ENCODE data around the gene TBX4. TPM values are rescaled to one million over a fixed set of nuclear protein-coding genes. Genes with fewer than 3 reads are reported as not detected.

The TBX4 gene
- total and polyA plus RNA-seq, 2 of the 13 experiments (the other 11 are each of a cell fraction or from before 2014, with no cell fraction given), result 0.11 to 1.1 TPM

- TF ChIP-seq ZNF704 (CRISPR knock-in tag; IDR thresholded peaks at IDR 0.05; ENCODE audit: borderline replicate concordance) (no peak), ZNF30 (CRISPR knock-in tag; IDR thresholded peaks at IDR 0.05) (no peak), ZNF556 (CRISPR knock-in tag; IDR thresholded peaks at IDR 0.05; ENCODE audit: borderline replicate concordance) (peak; percentile 72; the same call in 1 of the 2 replicates), FOXK1 (CRISPR knock-in tag; IDR thresholded peaks at IDR 0.05; ENCODE audit: borderline replicate concordance, low read depth) (no peak), SMAD1 (CRISPR knock-in tag; IDR thresholded peaks at IDR 0.05; ENCODE audit: borderline replicate concordance, low read depth) (no peak), PAX8 (CRISPR knock-in tag; IDR thresholded peaks at IDR 0.05; ENCODE audit: borderline replicate concordance) (0 out of 2 replicates have a peak, but pooled peaks have one; percentile 1), HNRNPL (IDR thresholded peaks at IDR 0.05; ENCODE audit: low read depth, low read length) (0 out of 2 replicates have a peak, but pooled peaks have one; percentile 7), FOXK2 (IDR thresholded peaks at IDR 0.05) (no peak), TOPORS (CRISPR knock-in tag; IDR thresholded peaks at IDR 0.05) (0 out of 2 replicates have a peak, but pooled peaks have one; percentile 25), PRDM4 (CRISPR knock-in tag; IDR thresholded peaks at IDR 0.05; ENCODE audit: borderline replicate concordance) (no peak), ETV5 (CRISPR knock-in tag; IDR thresholded peaks at IDR 0.05; ENCODE audit: borderline replicate concordance) (no peak), ZNF264 (CRISPR knock-in tag; IDR thresholded peaks at IDR 0.05) (no peak), PBX3 (CRISPR knock-in tag; IDR thresholded peaks at IDR 0.05; ENCODE audit: borderline replicate concordance) (no peak), PAXIP1 (CRISPR knock-in tag; conservative IDR thresholded peaks at IDR 0.05) (peak; percentile 28; the same call in 1 of the 2 replicates), POGK (CRISPR knock-in tag; conservative IDR thresholded peaks at IDR 0.05) (0 out of 2 replicates have a peak, but pooled peaks have one; percentile 42), U2AF1 (optimal IDR thresholded peaks at IDR 0.05; ENCODE audit: low read depth, low read length) (peak; percentile 30), ZSCAN22 (CRISPR knock-in tag; IDR thresholded peaks at IDR 0.05) (0 out of 2 replicates have a peak, but pooled peaks have one; percentile 17), NFYB (CRISPR knock-in tag; IDR thresholded peaks at IDR 0.05) (0 out of 2 replicates have a peak, but pooled peaks have one; percentile 1)
These were observed 3.3 kb downstream of the TBX4 start (continued) for GRCh38 chr17:61455324-61456060.

All from HepG2 (cell line).